SK-N-SH treated with all-trans-retinoic acid at 6 μM for 48 hours (cell line): ENCODE data around the gene CHI3L1.

Experiments used
- ATAC-seq: fragments of 200-7000 bp; cut with Tn5 transposase; 3 replicates; pipeline ENCODE4 v1.9.1; 2020; ENCODE audit warnings: mild to moderate bottlenecking, moderate library complexity
- ARNTL ChIP-seq: fragments of 450-650 bp; formaldehyde crosslinking; IDR thresholded peaks from 2 replicates; pipeline ENCODE4 v1.5.0; 2020; ENCODE audit warnings: low read depth, mild to moderate bottlenecking, moderate library complexity, borderline replicate concordance
- CREB5 ChIP-seq: fragments of 250-450 bp; sonication (Bioruptor Pico); IDR thresholded peaks from 2 replicates; pipeline ENCODE4 v1.5.1; 2020; ENCODE audit warnings: low read depth, mild to moderate bottlenecking, moderate library complexity
- CSDC2 ChIP-seq: fragments of 250-450 bp; sonication (Bioruptor Pico); IDR thresholded peaks from 2 replicates; pipeline ENCODE4 v1.5.0; 2020; ENCODE audit warnings: mild to moderate bottlenecking, moderate library complexity
- CSRNP3 ChIP-seq: fragments of 250-450 bp; sonication (Bioruptor Pico); IDR thresholded peaks from 2 replicates; pipeline ENCODE4 v1.5.1; 2021; ENCODE audit warnings: mild to moderate bottlenecking, moderate library complexity
- ESRRG ChIP-seq: fragments of 250-450 bp; sonication (Bioruptor Pico); IDR thresholded peaks from 2 replicates; pipeline ENCODE4 v1.6.1; 2021; ENCODE audit warnings: mild to moderate bottlenecking
- GLIS3 ChIP-seq: fragments of 250-450 bp; sonication (Bioruptor Pico); IDR thresholded peaks from 2 replicates; pipeline ENCODE4 v1.5.0; 2020; ENCODE audit warnings: mild to moderate bottlenecking, moderate library complexity
- OSR1 ChIP-seq: fragments of 250-450 bp; sonication (Bioruptor Pico); IDR thresholded peaks from 2 replicates; pipeline ENCODE4 v1.8.0; 2022; ENCODE audit warnings: moderate library complexity, mild to moderate bottlenecking, inconsistent platforms
- POU6F1 ChIP-seq: fragments of 250-450 bp; sonication (Bioruptor Pico); IDR thresholded peaks from 2 replicates; pipeline ENCODE4 v1.8.0; 2021; ENCODE audit warnings: low read depth, mild to moderate bottlenecking, moderate library complexity, borderline replicate concordance
- PPARA ChIP-seq: fragments of 250-450 bp; sonication (Bioruptor Pico); IDR thresholded peaks from 2 replicates; pipeline ENCODE4 v1.5.0; 2020; ENCODE audit warnings: mild to moderate bottlenecking, borderline replicate concordance
- RARB ChIP-seq: fragments of 250-450 bp; sonication (Bioruptor Pico); IDR thresholded peaks from 2 replicates; pipeline ENCODE4 v1.8.0; 2021; ENCODE audit warnings: mild to moderate bottlenecking, moderate library complexity
- SNAI2 ChIP-seq: fragments of 250-450 bp; sonication (Bioruptor Pico); IDR thresholded peaks from 2 replicates; pipeline ENCODE4 v1.5.0; 2020; ENCODE audit warnings: mild to moderate bottlenecking, moderate library complexity
- TCF4 ChIP-seq: fragments of 250-450 bp; sonication (Bioruptor Pico); IDR thresholded peaks from 2 replicates; pipeline ENCODE4 v1.8.0; 2021; ENCODE audit warnings: mild to moderate bottlenecking, moderate library complexity, borderline replicate concordance
- ZC3H10 ChIP-seq: fragments of 250-450 bp; sonication (Bioruptor Pico); IDR thresholded peaks from 2 replicates; pipeline ENCODE4 v1.5.1; 2021; ENCODE audit warnings: mild to moderate bottlenecking, moderate library complexity
- ZFP30 ChIP-seq: fragments of 450-650 bp; formaldehyde crosslinking; IDR thresholded peaks from 2 replicates; pipeline ENCODE4 v1.5.0; 2022; ENCODE audit warnings: mild to moderate bottlenecking, moderate library complexity
- ZNF70 ChIP-seq: fragments of 450-650 bp; formaldehyde crosslinking; IDR thresholded peaks from 2 replicates; pipeline ENCODE4 v1.5.0; 2020; ENCODE audit warnings: mild to moderate bottlenecking, moderate library complexity
- ZNF8 ChIP-seq: fragments of 450-650 bp; formaldehyde crosslinking; IDR thresholded peaks from 2 replicates; pipeline ENCODE4 v1.5.0; 2020; ENCODE audit warnings: mild to moderate bottlenecking, moderate library complexity
- TF ChIP-seq, protein P1 (sequence below): fragments of 250-450 bp; sonication (Bioruptor Pico); IDR thresholded peaks from 2 replicates; pipeline ENCODE4 v1.5.0; 2020; ENCODE audit warnings: mild to moderate bottlenecking, moderate library complexity
- TF ChIP-seq, protein P2 (sequence below): fragments of 250-450 bp; sonication (Bioruptor Pico); IDR thresholded peaks from 2 replicates; pipeline ENCODE4 v1.8.0; 2020; ENCODE audit warnings: mild to moderate bottlenecking, moderate library complexity, borderline replicate concordance

The CHI3L1 gene

GRCh38 chr1:203147376-203147775, 39.1 kb downstream of the CHI3L1 start:
- TF ChIP-seq ESRRG (CRISPR knock-in tag) (no peak), CSRNP3 (CRISPR knock-in tag) (no peak), ZNF70 (CRISPR knock-in tag) (no peak), PPARA (no peak), TCF4 (no peak), RARB (CRISPR knock-in tag) (no peak), ARNTL (CRISPR knock-in tag) (no peak), CSDC2 (CRISPR knock-in tag) (no peak), POU6F1 (no peak), ZC3H10 (CRISPR knock-in tag) (no peak), ZNF8 (CRISPR knock-in tag) (no peak), CREB5 (CRISPR knock-in tag) (no peak), OSR1 (CRISPR knock-in tag) (no peak), SNAI2 (CRISPR knock-in tag) (no peak), GLIS3 (CRISPR knock-in tag) (no peak)
- TF ChIP-seq, protein P1, sequence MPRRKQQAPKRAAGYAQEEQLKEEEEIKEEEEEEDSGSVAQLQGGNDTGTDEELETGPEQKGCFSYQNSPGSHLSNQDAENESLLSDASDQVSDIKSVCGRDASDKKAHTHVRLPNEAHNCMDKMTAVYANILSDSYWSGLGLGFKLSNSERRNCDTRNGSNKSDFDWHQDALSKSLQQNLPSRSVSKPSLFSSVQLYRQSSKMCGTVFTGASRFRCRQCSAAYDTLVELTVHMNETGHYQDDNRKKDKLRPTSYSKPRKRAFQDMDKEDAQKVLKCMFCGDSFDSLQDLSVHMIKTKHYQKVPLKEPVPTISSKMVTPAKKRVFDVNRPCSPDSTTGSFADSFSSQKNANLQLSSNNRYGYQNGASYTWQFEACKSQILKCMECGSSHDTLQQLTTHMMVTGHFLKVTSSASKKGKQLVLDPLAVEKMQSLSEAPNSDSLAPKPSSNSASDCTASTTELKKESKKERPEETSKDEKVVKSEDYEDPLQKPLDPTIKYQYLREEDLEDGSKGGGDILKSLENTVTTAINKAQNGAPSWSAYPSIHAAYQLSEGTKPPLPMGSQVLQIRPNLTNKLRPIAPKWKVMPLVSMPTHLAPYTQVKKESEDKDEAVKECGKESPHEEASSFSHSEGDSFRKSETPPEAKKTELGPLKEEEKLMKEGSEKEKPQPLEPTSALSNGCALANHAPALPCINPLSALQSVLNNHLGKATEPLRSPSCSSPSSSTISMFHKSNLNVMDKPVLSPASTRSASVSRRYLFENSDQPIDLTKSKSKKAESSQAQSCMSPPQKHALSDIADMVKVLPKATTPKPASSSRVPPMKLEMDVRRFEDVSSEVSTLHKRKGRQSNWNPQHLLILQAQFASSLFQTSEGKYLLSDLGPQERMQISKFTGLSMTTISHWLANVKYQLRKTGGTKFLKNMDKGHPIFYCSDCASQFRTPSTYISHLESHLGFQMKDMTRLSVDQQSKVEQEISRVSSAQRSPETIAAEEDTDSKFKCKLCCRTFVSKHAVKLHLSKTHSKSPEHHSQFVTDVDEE (CRISPR knock-in tag), result no peak
- TF ChIP-seq, protein P2, sequence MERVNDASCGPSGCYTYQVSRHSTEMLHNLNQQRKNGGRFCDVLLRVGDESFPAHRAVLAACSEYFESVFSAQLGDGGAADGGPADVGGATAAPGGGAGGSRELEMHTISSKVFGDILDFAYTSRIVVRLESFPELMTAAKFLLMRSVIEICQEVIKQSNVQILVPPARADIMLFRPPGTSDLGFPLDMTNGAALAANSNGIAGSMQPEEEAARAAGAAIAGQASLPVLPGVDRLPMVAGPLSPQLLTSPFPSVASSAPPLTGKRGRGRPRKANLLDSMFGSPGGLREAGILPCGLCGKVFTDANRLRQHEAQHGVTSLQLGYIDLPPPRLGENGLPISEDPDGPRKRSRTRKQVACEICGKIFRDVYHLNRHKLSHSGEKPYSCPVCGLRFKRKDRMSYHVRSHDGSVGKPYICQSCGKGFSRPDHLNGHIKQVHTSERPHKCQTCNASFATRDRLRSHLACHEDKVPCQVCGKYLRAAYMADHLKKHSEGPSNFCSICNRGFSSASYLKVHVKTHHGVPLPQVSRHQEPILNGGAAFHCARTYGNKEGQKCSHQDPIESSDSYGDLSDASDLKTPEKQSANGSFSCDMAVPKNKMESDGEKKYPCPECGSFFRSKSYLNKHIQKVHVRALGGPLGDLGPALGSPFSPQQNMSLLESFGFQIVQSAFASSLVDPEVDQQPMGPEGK (CRISPR knock-in tag), result no peak
- TF ChIP-seq, all 23 proteins: peak for 0
- ATAC-seq, result no peak

GRCh38 chr1:203146537-203146936, 40.0 kb downstream of the CHI3L1 start:
- TF ChIP-seq TCF4, result no peak
- TF ChIP-seq CREB5 (CRISPR knock-in tag), result no peak
- no peak for TF ChIP-seq ESRRG (CRISPR knock-in tag)
- TF ChIP-seq RARB (CRISPR knock-in tag), result no peak
- no peak for TF ChIP-seq ARNTL (CRISPR knock-in tag)
- no peak for TF ChIP-seq ZFP30
- TF ChIP-seq CSRNP3 (CRISPR knock-in tag), result no peak
- TF ChIP-seq CSDC2 (CRISPR knock-in tag), result no peak
- TF ChIP-seq, protein P1 (CRISPR knock-in tag), result no peak
- ATAC-seq, result no peak
